GM18508 (cell line): ENCODE data around the gene PTPRS.
"Not testable (repeated sequence)": the region's sequence is repeated elsewhere in the genome, so short reads cannot be mapped to it uniquely, and the experiment has no call there.

ENCODE experiments used
- ATAC-seq: cut with Tn5 transposase; IDR thresholded peaks from one replicate; pipeline ENCODE4 v1.9.1; 2021; ENCODE audit warnings: moderate number of reproducible peaks; ENCODE audit not compliant: insufficient read depth, unreplicated experiment

Gene PTPRS

DNA sequence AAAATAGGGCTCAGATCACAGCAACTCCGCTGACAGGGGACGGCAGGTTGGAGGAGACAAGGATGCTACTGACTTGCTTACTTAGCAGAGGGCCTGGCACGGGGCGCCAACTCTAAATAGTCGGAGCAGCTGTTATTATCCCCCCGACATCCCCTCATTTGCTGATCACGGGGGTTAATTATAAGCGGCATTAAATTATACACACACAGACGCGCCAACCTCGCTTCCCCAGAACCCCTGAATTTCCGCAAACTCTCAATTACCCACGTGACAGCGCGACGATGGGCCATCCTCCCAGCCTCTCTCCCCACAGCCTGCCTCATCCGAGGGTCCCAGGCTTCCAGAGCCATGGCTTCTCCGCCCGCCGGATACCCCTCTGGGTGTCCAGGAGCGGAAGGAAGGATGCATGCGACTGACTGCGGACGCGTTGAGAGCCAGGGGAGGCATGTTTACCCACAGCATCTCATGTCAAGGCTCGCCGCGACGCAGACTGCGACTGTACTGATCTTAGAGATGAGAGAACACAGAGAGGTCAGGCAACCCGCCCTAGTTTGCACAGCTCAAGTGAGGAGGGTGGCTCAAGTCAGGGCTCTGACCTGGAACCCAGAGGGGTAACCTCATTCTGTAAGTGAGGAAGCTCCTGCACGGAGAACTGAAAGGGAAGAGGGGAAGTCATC is 5.7 kb downstream of the PTPRS start:
- no peak for ATAC-seq

DNA sequence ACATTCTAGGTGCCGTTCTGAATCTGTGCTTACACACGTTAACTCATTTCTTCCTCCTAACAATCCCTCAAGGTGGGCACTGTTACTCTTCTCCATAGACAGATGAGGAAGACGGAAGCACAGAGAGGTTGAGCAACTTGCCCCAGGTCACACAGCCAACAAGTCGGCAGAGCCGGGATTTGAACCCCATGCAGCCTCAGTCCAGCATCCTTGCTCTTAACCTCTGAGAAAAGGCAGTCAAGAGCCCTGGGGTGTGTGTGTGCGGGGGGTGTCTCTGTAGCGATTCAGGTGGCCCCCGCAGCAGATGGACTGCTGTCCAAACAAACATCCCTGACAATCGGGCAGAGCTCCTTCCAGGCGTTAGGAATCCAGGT is 6.3 kb downstream of the PTPRS start:
- ATAC-seq, result no peak

DNA sequence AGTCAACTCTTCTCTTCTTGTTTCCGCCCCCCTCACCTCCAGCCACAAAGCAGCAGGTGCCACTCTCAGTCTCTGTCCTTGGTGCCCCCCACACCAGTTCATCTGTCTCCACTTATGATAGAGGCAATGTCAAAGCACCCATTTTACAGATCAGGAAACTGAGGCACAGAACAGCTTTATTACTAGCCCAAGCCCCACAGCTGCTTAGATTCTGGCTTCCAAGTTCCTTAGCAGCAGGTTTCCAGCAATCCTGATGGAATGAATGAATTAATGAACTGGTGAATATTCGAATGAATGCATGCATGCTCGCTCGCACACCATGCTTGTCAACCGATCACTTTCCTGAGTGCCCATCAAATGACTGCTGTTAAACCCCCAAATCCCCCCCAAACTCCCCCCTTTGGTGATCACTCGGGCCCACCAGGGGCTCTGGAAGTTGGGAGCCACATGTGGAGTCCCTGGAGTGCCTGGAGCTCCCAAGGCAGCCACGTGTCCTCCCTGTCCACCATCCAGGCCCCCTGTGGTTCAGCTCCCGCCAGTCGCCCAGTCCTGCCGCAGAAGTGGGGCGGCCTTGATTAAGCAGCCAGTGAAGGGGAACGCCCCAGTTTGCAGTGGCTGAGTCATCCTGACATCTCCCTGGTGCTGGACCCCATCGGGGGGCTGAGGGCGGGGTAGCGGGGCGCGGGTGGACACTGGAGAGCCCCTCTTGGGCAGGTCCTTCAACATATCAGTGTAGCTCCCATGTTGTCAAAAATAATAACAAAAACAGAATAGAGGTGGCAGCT is 6.8 kb downstream of the PTPRS start:
- no peak for ATAC-seq

DNA sequence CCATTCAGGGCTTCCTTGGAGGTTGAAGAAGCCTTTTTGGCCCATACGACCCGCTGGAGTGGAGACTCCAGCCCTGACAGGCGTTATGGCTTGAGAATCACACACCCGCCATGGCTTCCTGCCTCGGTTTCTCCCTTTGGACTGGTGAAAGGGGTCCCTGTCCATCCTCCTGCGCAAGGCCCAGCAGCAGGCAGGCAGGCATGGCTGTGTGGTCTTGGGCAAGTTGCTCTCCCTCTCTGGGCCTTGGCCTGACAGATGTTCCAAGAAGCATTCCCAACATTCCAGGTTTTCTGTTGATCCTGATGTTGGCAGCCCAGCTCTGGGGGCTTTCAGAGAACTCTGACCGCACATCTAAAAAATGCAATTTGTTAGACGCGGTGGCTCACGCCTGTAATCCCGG is 8.1 kb downstream of the PTPRS start:
- no peak for ATAC-seq

DNA sequence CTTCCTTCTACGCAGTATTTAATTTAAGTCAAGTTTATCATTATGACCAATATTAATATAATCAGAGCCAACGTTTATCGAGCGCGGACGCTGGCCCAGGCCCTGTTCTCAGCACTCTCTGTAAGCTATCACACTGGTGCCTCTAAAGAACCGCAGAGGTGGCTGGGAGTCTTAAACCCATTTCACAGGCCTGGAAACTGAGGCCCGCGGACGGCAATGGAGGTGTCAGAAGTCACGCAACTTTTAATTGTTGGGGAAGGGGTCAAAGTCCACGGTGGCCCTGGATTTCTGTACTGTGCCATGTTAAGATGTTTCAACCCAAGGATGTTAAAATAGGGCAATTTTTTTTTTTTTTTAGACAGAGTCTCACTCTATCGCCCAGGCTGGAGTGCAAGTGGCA is 8.8 kb downstream of the PTPRS start:
- ATAC-seq, result no peak

DNA sequence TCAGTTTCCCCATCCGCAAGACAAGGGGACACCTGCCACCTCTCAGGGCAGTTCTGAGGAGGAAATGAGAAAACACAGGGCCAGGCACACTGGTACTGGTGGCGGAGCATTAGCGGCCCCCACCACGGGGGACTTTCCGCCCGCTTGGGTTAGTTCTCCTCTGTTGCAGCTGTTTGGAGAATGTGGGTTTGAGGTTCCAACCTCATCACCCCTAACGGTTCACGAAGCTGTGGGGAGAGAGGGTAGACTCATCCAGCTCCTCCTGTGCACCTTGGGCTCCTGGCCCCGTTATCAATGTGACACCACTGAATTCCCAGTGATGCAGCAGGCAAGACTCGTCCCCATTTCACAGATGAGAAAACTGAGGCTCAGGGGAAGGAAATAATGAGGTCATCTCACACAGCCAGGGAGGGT is 10.3 kb downstream of the PTPRS start:
- no peak for ATAC-seq

DNA sequence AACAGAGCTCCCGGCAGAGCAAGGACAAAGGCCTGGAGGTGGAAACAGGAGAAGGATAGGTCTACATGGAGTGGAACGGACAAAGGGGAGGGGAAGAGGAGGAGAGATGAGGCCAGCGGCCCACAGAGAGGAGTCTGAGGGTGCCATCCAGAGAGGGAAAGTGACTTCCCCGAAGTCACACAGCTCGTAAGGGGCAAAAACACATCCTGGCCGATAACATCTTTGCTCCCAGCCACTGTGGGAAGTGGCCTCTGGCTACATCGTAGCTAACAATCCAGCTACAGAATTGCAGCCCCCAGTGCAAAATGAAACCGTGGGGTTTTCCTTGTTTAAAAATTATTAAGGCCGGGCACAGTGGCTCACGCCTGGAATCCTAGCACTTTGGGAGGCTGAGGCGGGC is 11.5 kb downstream of the PTPRS start:
- no peak for ATAC-seq

DNA sequence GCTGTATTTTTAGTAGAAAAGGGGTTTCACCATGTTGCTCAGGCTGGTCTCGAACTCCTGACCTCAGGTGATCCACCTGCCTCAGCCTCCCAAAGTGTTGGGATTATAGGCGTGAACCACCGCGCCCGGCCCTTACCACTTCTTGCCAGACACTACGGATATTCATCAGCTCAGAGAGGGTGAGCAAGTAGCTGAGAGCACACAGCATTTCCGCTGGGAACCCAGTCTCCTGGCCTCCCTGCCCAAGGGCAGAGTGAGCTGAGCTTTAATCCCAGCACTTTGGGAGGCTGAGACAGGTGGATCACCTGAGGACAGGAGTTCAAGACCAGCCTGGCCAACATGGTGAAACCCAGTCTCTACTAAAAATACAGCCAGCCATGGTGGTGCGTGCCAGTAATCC is 12.2 kb downstream of the PTPRS start:
- ATAC-seq, result not testable (repeated sequence)

DNA sequence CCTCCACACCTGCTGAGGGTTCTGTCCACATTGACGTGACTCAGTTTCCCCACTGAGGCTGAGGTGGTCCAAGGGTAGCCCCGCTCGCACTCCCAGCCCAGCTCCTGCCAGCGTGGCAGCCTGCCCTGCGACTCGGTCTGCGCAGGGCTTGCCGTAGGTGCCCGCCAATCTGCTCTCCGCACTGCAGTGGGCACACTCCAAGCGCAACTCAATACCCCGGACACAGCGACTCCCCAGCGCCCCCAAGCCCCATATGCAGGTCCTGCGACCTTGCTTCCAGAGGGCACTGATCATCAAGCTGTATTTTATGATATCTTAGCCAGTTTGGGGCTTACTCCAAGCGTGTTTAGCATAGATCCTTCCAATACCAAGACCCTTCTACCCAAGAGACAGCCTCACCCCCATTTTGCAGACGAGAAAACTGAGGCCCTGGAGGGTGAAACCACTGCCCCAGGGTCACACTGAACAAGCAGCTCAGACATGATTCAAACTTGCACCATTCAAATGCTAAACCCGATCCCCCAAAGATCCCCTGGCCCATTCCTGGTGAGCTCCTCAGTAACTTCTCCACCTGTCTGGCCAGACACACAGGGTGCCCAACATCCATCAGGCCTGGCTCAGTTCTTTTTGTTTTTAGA is 13.5 kb downstream of the PTPRS start:
- no peak for ATAC-seq

DNA sequence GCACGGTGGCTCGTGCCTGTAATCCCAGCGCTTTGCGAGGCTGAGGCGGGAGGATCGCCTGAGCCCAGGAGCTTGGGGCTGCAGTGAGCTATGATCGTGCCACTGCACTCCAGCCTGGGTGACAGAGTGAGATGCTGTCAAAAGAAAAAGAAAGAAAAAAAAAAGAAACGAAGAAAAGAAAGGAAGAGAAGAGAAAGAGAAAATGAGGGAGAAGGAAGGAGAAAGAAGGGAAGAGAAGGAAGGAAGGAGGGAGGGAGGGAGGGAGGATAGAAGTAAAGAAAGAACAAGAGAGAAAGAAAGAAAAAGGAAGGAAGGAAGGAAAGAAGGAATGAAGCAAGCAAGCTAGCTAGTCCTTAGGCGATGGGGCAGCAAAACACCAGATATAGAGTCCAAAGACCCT is 14.1 kb downstream of the PTPRS start:
- no peak for ATAC-seq

DNA sequence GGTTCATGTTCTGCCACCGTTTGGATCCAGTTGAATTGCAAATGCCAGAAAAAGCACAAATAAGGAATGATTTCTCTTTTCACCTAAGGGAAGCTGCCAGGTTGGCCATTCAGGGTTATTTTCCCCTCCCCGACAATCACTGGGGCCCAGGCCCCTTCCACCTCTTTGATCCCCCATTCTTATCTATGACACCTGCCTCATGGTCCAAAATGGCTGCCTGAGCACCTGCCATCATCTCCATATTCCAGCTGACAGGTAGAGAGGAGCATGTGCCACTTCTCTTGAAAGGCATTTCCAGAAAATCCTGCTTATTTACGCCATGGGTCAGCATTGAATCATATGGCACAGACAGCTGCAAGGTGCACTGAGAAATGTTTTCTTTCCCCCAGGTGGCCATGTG is 15.7 kb downstream of the PTPRS start:
- ATAC-seq, result no peak

DNA sequence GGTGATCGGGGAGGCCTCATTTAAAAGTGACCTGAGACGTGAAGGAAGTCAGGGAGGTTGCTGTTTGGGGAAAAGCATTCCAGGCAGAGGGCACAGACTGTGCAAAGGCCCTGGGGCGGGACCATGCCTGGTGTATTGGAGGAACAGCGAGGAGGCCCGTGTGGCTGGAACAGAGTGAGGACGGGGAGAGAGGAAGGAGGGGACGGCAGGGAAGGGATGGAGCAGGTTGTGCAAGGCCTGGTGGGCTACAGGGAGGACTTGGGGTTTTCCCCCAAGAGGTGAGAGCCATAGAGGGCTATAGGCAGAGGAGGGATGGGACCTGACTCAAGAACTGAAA is 17.2 kb downstream of the PTPRS start:
- ATAC-seq, result no peak

DNA sequence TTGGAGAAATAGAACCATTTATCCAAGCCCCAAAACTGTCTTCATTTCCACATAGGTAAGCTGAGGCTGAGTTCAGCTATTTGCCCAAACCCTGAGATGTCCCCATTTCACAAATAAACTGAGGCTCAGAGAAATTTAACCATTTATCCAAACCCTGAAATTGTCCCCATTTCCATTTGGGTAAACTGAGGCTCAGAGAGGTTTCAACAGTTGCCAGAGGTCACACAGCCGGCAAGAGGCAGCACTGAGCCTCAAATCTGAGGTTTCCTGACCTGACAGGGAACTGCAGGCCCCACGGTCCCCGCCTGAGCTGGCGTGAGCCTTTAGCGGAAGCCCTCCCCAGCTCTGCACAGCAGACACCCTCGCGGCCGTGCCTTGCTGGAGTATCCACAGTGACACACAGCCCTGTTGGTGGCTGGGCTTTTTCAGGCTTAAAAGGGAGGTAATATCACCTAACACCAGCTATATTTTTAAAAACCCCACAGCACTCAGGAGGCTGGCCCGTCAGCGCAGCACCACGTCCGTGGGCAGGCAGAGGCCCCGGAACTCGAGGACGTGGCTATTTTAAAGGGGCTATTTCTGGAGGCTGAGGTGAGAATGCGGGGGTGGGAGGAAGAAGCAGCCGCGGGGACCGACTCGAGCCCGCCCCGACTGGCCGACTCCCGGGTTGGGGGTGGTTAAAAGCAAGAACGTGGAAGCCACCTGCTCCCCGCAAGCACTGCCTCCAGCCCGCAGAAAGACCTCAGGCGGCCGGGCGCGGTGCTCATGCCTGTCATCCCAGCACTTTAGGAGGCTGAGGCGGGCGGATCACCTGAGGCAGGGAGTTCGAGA is 18.5 kb downstream of the PTPRS start:
- no peak for ATAC-seq

DNA sequence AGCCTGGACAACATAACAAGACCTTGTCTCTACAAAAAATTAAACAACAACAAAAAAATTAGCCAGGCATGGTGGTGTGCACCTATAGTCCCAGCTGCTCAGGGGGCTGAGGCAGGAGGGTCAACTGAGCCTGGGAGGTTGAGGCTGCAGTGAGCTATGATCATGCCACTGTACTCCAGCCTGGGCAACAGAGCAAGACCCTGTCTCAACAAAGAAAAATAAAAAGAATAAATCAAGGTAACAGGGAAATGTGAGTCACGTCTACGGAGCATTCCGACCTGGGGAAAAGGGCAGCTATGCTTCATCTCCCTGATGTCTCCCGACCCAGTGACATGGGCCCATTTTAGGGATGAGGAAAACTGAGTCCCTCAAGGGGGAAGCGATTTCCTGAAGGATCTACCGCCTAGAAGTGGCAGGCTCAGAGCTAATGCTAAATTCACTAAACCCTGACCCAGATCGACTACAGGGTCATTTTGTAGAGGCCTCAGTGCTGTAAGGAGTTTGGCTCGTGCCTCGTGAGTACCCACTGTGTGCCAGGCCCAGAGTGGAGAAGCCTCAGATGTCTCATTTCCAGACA is 19.5 kb downstream of the PTPRS start:
- no peak for ATAC-seq

DNA sequence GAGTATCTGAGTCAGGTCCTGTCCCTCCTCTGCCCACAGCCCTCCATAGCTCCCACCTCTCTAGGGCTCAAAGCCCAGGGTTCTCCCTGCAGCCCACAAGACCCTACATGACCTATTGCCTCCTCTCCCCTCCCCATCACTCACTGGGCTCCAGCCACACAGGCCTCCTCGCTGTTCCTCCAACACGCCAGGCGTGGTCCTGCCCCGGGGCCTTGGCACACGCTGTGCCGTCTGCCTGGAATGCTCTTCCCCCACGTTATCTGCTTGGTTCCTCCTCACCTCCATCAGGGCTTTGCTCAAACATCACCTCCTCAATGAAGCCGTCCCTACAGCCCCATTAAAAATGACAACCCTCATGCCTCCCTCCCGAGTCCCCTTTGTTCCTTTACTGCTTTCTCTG is 21.1 kb downstream of the PTPRS start:
- ATAC-seq, result no peak

DNA sequence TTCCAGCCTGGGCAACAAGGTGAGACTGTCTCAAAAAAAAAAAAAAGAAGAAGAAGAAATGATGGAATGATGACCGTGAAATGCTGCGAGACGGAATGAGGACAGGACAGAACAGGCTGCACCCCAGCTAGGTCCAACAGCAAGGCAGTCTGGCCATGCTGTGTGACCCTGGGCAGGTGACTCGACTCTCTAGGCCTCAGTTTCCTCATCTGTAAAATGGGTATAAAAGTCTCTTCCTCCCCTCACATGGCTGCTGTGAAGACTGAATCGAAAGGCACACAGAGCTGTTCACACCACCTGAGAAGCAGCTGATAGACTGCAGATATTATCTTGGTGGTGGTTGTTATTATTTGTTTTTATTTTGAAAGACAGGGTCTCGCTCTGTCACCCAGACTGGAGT is 22.3 kb downstream of the PTPRS start:
- ATAC-seq, result no peak

DNA sequence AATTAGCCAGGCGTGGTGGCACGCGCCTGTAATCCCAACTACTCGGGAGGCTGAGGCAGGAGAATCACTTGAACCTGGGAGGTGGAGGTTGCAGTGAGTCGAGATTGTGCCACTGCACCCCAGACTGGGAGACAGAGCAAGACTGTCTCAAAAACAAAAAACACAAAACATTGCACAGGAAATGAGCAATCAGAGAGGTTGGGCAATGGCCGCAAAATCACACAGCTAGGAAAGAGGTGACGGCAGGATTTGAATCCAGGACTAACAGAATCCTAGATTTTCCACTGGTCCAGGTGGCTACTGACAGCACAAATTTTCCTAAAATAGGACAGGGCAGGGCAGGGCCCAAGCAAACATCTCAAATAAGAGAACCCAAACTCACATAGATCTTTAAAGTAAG is 23.3 kb downstream of the PTPRS start:
- ATAC-seq, result no peak

DNA sequence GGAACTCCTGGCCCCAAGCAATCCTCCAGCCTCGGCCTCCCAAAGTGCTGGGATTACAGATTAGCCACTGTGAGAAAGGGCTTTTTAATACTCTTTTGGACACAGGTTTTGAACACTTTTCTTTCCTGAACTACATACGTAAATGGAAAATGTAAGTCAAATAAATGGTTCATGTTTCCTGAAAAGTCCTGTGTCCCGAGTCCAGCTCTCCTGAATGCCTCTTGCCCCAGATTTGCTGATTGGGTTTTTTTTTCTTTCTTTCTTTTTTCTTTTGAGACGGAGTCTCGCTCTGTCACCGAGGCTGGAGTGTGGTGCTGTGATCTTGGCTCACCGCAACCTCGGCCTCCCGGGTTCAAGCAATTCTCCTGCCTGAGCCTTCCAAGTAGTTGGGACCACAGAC is 24.5 kb downstream of the PTPRS start:
- no peak for ATAC-seq

DNA sequence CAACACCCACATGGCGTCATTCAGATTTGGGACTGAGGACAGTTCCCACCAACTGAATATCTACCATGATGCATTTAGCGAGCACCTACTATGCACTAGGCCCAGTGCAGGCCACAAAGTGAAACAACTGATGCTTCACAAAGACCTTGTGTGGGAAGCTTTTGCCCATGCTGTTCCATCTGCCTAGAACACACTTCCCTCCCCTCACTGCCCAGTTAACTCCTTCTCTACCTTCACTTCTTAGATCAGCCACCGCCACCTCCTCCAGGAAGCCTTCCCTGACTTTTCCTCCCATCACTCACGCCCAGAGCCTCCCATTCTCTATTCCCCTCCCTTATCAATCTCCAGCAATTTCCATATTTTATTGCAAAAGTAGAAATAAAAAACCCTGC is 25.7 kb downstream of the PTPRS start:
- ATAC-seq, result no peak

DNA sequence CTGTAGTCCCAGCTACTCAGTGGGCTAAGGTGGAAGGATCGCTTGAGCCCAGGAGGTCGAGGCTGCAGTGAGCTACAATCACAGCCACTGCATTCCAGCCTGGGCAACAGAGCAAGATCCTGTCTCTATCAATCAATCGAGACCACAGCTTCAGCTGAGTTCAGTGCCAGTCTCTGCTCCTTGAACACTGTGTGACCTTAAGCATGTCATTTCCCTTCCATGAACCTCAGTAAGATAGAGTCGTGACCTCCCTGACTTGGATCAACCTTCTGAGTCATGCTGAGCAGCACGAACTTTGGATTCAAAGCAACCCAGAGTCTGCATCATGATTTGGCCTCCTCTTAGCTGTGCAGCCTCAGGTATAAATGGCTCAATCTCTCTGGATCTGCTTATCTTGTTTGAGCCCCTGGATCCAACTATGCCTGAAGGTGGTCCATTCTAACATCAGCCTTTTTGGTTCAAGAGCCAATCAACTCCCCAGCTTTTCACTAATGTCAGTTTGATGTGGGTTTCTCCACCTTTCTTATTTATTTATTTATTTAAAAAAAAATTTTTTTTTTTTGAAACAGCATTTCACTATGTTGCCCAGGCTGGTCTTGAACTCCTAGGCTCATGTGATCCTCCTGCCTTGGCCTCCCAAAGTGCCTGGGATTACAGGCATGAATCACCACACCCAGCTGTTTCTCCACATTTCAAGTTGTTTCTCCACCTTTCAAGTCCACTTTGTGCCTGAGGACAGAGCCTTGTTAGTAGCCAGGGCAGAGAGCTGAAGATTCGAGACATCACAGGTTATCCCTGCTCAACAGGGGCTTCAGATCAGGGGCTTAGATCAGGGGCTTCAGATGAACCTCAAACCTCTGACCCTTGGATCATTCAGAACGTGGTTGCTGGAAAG is 26.4 kb downstream of the PTPRS start:
- no peak for ATAC-seq
